ENCODE data around the gene BTF3L4.
"Not testable (repeated sequence)": the region's sequence is repeated elsewhere in the genome, so short reads cannot be mapped to it uniquely, and the experiment has no call there.

The BTF3L4 gene

GRCh38 chr1:52056163-52056936 is at the start of gene BTF3L4:
BTF3L4 (plus strand) TSS chr1:52056295; CDS start chr1:52059848, 3,553 bp downstream.
- peak; percentile 94 for DNase-seq (ENCODE audit: low spot score)
- TF ChIP-seq CTCF (IDR thresholded peaks at IDR 0.05; ENCODE audit: borderline replicate concordance, control extremely low read depth, extremely low read depth, insufficient read depth, missing control alignments): no peak
- in situ Hi-C loops (cut with MboI; ENCODE audit: low sequenced_read_pairs, unreplicated experiment): no loop called here

GRCh38 chr1:52007215-52008002 is 48.7 kb upstream of the BTF3L4 start:
- no peak for TF ChIP-seq CTCF (IDR thresholded peaks at IDR 0.05; ENCODE audit: borderline replicate concordance, control extremely low read depth, extremely low read depth, insufficient read depth, missing control alignments)
- no peak for DNase-seq (ENCODE audit: low spot score)
- in situ Hi-C loops (cut with MboI; ENCODE audit: low sequenced_read_pairs, unreplicated experiment): loop anchor here (10.0 kb wide), 1 partner anchor 103 kb away; no protein-coding TSS in a partner anchor

- DNase-seq (ENCODE audit: low spot score): no peak
- no peak for TF ChIP-seq CTCF (IDR thresholded peaks at IDR 0.05; ENCODE audit: borderline replicate concordance, control extremely low read depth, extremely low read depth, insufficient read depth, missing control alignments)
- in situ Hi-C loops (cut with MboI; ENCODE audit: low sequenced_read_pairs, unreplicated experiment): loop anchor here (10.0 kb wide), 1 partner anchor 103 kb away; no protein-coding TSS in a partner anchor
Observed at GRCh38 chr1:52008071-52008809, 47.9 kb upstream of the BTF3L4 start.

- DNase-seq (ENCODE audit: low spot score): no peak
- in situ Hi-C loops (cut with MboI; ENCODE audit: low sequenced_read_pairs, unreplicated experiment): no loop called here
- no peak for TF ChIP-seq CTCF (IDR thresholded peaks at IDR 0.05; ENCODE audit: borderline replicate concordance, control extremely low read depth, extremely low read depth, insufficient read depth, missing control alignments)
Observed at GRCh38 chr1:52022133-52022532, 34.0 kb upstream of the BTF3L4 start.

DNA sequence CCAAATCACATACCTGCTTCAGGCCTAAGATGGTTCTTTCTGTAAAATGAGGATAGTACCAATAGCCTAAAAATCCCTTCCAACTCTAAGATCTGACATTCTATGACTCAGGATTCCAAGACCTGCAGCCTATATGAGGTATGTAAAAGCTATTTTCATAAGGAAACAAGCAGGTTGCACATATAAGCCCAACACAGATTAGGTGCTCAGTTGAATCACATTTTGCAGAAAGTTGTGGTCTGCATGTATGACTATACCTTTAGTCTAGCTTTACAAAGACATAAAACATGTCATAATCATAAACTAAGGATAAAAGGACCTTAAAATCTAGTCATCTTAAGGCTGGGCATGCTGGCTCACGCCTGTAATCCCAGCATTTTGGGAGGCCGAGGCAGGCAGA is 29.8 kb upstream of the BTF3L4 start:
- DNase-seq (ENCODE audit: low spot score): no peak
- in situ Hi-C loops (cut with MboI; ENCODE audit: low sequenced_read_pairs, unreplicated experiment): no loop called here
- TF ChIP-seq CTCF (IDR thresholded peaks at IDR 0.05; ENCODE audit: borderline replicate concordance, control extremely low read depth, extremely low read depth, insufficient read depth, missing control alignments): no peak

- no peak for TF ChIP-seq CTCF (IDR thresholded peaks at IDR 0.05; ENCODE audit: borderline replicate concordance, control extremely low read depth, extremely low read depth, insufficient read depth, missing control alignments)
Observed at GRCh38 chr1:52028328-52028727, 27.8 kb upstream of the BTF3L4 start.

DNA sequence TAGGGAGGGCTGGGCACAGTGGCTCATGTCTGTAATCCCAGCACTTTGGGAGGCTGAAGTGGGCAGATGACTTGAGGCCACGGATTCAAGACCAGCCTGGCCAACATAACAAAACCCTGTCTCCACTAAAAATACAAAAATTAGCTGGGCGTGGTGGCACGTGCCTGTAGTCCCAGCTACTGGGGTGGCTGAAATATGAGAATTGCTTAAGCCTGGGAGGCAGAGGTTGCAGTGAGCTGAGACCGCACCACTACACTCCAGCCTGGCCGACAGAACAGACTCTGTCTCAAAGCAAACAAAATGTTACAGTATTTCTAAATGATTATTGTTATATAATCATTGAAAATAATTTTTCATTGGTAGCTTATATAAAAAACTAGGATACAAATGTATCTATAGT is 27.3 kb upstream of the BTF3L4 start:
- in situ Hi-C loops (cut with MboI; ENCODE audit: low sequenced_read_pairs, unreplicated experiment): not testable (repeated sequence)

More at GRCh38 chr1:52028328-52028727, 27.8 kb upstream of the BTF3L4 start:
- no peak for DNase-seq (ENCODE audit: low spot score)
- in situ Hi-C loops (cut with MboI; ENCODE audit: low sequenced_read_pairs, unreplicated experiment): no loop called here

More for the DNA sequence above, 27.3 kb upstream of the BTF3L4 start:
- not testable (repeated sequence) for DNase-seq (ENCODE audit: low spot score)
